Measurements from ENCODE around the gene CTNNA3.

The CTNNA3 gene

DNA sequence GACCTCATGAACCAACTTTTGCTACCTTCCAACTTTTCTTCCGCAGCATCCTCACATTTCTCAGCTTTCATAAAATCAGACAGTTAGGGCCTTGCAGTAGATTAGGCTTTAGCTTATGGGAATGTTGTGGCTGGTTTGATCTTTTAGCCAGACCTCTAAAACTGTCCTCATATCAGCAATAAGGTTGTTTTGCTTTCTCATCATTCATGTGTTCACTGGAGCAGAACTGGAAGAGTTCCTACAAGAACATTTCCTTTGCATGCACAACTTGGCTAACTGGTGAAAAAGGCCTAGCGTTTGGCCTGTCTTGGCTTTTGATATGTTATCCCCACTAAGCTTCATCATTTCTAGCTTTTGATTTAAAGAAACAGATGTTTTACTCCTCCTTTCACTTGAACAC lies 900.1 kb downstream of the CTNNA3 start:
- no peak for DNase-seq

DNA sequence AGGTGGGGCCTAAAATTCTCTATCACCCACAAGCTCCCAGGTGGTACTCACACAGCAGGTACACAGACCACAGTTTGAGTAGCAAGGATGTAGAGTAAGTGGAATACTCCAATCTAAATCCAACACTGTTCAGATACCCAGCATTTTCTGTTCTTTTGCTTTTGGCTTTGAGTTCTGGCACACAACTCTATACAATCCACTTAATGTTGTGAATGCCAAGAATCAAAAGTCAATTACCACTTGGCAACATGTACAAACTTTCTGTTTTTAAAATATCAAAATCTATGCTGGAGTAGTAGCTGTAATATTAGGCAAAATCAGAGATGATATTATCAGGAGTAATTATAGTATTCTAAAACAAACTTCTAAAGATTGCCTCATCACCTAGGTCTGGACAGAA lies 903.6 kb downstream of the CTNNA3 start:
- no peak for DNase-seq

DNA sequence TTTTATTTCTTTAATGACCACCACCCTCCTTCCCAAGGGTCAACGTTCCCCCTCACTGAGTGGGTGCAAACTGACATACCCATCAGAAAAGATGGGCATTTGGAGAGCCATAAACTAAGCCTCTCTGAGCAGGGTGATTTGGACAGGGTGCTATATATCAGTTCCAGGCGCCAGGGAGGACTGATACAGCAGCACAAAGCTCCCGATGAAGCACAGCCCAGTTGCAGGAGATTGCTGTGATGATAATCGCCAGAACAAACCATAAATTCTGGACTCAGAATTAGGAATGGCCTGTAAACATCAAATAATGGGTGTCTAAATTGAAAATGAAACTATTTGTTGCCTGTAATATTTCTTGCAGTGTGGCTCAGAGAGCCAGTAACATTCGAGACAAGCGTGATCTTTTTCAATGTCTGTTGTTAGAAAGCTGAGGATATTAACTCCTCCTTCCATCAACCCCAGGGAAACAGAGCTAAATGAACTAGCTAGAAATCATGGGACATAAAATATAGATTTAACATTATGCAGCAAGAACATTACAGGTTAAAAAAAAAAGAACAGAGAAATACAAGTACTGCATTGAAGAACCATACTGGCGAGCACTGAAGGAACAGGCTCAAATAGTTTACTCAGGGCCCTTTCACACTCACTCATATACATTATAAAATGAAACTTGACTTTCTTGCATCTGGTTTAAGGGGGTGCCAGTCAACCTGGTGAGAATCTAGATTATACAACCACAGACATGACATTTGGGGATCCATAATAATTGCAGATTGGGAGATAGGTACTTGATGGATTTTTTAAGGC lies 907.6 kb downstream of the CTNNA3 start:
- no peak for DNase-seq

DNA sequence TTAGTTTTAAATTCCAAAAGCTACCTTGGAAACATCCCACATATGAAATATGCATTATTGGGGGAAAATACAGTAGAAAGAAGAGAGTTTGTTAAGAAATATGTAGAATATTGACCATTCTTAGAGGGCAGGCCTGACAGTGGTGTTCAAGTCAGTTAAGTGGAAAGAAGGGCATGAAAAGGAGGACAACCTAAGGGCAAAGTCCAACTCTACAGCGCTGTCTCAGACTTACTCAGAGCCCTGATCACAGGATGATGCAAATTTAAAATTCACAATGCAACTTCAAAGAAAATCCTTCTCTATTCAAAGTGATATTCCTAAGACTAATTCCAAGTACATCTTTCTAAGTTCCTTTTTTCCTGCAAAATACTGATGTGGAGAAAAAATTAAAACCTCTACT lies 909.3 kb downstream of the CTNNA3 start:
- DNase-seq = no peak

DNA sequence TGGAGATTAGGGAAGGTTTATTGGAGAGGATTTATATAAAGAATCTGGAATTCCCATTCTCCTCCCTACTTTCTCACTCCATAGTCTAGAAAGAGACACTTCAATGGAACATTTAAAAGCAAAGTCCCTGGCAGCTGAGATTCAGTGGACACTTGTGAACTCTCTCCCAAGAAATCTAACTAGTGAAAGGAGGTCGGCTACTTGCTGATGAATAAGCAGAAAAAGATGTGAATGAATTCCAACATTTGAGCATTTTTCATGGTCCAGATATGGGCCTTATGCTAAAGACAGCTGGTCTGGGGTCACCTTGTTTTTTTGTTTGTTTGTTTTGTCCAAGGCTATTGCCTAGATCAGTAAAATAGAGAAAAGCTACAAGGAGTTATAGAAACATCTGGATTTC lies 911.2 kb downstream of the CTNNA3 start:
- no peak for DNase-seq

DNA sequence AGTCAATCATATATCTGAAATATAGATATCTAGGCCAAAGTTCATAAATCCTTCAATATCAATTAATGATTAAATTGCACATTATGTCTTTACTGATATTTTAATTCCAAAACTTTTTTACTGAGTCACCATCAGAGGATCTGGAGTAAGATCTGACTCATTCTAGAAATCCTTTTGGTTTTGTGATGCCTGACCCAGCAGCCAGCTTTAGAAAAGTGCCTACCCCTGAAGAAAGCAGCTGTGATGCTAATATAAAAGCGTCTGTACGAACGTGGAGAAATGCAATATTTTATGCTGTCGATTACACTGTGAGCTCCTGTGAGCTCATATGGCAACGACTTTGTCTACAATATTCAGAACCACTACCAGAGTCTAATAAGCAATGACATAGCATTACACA lies 912.7 kb downstream of the CTNNA3 start:
- DNase-seq = no peak

DNA sequence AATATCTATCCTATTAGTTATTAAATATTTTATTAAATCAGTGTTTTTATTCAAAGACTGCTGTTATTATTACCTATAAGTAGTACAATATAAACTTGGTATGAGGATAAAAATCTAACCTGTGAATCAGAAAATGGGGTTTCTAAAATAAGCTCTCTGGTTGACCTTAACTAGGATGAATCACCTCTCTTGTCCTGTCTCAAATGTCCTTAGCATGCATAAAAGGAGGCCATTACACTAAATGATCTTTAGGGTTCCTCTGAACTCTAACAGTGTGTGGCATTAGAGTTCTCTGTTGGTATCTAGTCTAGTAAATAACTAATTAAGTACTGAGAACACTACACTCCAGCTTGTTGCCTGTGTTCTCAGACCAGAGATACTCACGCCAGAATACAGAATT lies 913.2 kb downstream of the CTNNA3 start:
- DNase-seq = no peak

DNA sequence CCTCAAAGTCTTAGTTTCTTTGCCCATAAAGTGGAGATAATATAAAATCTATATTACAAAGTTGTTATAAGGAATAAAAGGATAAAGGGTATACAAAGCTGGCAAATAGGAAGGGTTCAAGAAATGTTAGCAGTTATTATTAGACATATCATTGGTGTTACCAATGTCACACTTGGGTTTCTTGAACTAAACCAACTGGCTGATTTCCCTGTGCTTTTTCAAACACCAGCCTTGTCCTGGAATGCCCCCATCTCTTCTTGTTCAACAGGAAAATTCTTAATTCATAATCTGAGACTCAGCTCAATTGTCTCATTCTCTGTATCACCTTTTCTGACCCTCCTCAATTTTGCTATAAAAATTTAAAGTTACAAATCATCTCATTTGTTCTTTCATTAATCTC lies 913.9 kb downstream of the CTNNA3 start:
- no peak for DNase-seq

DNA sequence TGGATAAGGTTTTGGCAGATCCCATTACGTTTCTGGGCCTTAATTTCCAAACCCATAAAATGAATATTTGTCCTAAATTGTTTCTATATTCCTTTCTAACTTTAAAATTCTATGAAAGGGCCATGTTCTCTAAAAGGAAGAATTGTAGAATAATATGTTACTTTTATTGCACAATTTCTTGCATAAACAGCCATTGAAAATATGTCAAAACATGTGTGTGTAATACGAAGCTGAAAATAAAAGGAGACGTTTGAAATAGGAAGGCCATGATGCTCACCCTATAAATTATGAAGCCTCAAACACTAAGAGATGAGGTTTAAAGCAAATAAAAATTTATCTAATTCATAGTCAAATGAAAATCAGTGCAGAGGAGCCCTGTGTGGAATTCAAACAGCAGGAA lies 915.2 kb downstream of the CTNNA3 start:
- no peak for DNase-seq

DNA sequence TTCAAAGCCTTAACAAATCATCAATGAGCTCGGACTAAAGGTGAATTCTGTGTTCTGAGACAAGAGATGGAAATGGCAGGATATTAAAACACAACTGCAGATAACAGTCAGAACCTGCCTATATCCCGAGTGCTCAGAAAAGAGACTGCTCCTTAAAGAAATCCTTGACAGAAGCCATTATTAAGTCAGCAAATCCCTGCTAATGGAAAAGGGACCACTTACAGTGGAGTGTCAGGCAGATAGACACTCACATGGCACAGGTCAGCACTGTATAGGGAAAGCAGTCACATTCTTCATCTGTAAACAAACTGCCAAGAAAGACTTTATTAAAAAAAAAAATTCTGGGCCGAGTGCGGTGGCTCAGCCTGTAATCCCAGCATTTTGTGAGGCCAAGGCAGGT lies 917.6 kb downstream of the CTNNA3 start:
- DNase-seq = no peak

DNA sequence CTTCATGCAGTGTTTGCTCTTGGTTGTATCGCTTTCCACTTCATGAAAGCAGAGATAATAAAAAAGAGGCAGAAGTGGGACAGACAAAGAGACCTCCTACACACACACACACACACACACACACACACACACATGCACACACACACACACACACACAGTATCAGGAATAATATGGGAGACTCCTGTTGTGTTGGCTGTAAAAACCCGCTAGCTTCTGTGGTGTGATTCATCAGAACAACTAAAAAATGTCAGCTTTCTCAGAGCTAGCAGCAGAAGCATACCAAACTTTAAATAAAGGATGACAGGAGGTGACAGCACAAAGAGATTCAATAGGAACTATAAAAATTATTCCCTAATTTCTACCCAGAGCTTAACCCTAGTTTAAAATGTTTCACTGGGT lies 918.3 kb downstream of the CTNNA3 start:
- no peak for DNase-seq

DNA sequence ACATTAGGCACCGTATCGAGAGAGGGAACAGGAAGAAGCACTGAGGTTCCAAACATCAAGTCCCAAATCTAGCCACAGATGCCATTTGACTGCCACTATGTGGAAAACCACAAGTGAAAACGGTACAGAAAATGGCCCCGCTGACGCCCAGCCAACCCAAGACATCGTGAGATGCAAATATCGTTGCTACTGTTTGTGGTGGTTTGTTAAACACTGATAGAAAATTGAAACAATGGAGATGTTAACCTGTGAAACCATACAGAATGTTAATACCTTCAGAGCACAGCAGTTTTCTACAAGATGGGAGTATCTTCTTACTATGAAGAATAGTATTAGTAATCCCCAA lies 922.5 kb downstream of the CTNNA3 start:
- no peak for DNase-seq

DNA sequence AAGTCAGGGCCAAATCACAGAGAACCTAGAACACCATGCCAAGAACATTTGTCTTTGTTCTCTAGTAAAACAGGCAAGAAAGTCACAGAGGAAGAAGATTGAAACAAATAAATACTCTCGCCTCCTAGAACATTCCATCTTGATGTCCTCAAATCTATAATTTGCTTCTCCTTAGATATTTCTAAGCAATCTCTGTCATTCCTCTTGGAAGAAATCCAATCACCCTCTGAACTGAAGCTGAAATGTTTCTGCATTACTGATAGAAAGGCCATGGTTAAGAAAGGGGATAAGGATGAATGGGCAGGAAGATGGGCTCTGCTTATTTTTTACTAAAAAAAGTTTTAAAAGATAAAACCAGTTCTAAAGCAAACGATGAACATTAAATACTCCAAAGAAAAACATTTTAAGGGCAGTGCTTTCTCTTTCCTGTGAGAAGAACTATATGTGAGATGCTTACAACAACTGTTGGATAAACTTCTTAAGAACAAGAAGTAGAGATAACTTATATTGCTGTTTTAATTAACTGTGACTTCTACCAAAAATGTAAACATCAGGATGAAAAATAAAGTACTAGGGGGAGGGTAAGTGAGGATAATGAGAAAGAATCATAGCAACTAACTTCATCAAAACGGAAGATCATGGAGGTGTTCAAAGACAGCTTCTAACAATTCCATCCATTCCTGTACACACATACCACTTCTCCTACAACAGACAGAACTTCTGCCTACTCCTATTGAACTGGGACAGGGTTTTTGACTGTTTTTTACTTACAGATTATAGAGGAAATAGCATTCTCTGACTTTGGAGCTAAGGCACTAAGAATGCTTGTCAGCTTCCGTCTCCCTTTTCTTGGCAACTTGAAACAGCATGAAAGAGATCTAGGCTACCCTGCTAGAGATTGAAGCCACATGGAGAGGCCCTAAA lies 923.2 kb downstream of the CTNNA3 start:
- DNase-seq = no peak

DNA sequence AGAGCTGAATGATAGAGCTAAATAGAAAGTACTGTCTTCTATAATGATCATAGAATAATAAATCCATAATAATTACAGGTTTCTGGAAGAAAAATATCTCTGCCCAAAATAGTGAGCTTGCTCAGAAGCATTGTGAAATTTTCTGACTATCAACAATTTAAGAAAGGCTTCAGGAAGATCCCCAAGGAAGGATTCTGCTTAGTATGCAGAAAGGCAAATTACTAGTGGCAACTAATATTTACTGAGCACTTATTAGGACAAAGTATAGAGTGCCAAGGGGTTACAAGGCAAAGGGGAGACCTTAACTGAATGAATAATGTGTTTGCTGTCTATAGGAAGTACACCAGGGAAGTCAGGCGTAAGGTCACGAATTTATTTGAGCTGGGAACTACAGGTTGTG lies 928.3 kb downstream of the CTNNA3 start:
- no peak for DNase-seq

DNA sequence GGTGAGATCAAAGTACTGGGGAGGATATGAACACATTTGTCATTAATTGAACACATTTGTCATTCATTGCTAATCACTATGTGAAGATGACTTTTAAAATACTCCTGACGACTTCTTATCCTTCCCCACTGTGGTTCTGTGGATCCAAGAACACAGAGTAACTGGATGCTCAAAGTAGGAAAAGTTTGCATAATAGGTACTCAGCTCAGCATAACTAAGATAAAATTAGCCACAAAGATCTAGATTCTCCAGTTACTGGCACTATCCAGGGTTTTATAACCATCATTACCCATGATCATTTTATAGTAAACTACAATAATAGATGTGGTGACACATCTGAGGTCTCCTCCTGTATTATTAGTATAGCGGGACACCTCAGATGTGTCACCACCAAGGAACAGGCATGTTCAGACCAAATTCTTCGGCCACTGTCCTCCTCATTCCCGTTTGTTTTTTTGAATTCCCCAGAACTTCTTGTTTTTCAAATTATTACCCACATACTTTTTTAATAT lies 933.7 kb downstream of the CTNNA3 start:
- DNase-seq = no peak

DNA sequence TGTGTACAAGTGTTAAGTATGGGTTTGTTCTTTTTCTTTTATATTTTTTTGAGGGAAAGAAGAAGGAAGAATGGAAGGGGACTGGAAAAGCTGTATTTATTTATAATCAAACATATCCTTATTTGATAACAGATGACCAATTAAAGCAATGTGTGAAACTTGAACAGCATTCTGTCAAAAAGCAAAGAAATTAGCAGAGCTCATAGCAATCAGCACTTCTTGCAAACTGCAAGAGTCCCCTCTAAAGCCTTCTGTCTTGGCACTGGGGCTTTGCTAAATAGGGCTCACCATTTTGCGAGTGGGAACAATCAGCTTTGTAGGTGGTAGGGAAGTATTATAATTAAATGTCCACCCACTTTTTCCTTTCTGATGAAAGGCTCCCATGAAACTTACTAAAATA lies 935.1 kb downstream of the CTNNA3 start:
- no peak for DNase-seq

DNA sequence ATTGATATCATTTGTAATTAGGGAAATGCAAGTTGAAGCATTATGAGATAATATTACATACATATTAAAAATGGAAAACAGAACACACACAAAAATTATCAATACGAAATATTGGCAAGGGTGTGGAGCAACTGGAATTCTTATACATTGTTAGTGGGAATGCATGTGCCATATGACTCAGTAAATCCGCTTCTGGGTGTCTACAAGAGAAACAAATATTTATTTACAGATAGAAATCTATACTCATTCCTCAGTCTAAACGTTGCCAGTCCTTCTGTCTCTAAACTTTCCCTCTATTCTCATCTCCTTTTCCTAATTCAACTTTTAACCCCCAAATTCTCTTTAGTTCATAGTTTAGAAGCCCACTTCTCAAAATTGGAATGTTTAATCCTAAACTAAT lies 940.5 kb downstream of the CTNNA3 start:
- no peak for DNase-seq

DNA sequence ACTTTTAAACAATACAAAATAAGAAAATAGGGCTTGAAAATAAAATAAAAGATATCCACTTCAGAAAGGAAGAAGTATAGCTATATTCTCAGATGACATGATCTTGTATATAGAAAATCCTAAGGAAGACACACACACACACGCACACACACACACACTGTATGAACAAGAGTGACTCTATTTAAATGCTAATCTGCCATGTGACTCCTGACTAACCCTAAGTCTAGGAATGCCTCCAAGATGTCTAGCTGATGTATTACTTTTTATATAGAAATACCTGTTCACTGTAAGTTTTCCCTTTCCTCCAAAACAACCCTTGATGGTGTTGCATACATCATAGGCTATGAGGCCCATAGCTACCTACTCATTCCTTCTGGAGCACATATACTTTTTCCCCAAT lies 943.3 kb downstream of the CTNNA3 start:
- DNase-seq = no peak

DNA sequence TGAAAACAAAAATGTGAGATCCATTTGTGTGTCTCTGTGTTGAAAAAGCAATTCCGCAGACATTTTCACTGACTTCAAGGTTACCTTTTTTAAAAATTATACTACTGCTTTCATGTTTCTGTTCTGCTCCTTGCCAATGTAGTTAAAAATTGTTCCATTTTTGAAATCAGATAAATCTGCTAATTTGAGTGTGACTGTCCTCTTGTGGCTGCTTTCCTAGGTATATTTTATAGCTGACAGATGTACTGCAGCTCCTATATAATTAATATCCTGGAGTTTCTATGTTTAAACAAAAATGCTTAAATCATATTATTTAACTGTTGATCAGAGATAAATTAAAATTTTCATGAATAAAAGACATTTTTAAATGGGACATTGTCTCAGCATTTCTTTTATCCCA lies 947.8 kb downstream of the CTNNA3 start:
- DNase-seq = no peak

DNA sequence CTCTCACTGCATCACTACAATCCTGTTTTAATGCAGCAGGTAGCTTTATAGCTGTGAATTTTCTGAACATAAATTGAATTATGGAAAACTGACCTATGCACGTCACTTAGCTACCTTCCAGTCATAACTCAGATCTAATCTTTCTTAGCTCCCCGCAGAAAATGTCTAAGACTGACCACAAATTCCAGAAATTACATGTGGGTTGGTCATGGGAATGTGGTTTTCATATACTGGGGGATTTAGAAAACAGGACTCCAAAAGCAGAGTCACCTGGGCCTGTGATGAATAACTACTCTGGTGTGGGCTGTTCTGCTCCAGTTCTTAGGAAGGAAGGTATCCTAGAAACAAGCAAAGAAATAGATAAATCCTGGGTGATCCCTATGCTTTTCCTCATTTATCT lies 948.5 kb downstream of the CTNNA3 start:
- no peak for DNase-seq

DNA sequence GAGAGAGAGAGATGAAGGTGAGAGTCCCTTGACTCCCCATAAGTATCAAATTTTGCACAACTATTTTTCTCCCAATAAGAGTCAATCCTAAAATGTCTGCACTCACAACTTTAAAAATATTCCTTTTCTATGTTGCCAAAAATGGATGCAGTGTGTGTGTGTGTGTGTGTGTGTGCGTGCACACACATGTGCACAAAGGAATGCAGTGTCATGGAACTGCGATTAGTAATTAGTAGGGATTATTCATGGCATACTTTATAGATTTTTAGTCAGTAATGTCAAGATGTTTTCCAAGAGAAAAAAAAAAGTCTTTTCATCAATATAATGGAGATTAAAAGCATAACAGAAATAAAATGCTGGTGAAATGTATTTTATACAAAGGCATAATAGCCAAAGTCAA lies 949.3 kb downstream of the CTNNA3 start:
- no peak for DNase-seq

DNA sequence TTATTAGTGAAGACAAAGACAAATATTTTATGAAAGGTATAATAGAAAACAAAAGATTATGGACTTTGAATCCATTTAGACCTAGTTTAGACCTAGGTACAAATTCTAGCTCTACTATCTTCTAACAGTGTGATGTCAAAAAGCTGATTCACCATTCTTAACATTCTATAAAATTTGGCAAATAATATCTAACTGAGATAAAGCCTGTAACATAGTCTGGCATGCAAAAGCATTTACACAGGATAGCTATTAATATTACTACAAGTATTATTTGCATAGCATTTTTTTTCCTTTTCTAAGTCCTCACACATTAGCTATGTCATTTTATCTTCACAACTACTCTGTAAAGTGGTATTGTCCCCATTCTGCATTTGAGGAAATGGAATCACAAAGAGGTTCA lies 949.7 kb downstream of the CTNNA3 start:
- no peak for DNase-seq

DNA sequence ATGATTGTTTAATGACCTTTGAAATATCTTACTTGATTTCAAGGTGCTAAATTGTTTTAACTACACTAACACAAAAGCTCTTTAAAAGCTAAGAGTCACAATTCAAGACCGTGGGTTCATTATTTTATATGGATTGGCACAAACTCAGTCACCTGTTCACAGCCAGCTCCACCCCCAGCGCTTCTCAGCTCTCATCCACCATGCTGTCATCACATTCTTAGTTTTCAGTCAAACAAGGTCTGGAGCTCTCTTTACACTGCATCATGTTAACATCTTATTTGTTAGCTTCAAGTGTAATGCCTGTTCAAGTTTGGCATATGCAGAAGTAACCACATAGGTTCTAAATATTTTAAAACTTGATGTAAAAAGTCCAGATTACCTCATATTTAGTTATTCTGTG lies 951.1 kb downstream of the CTNNA3 start:
- DNase-seq = no peak

DNA sequence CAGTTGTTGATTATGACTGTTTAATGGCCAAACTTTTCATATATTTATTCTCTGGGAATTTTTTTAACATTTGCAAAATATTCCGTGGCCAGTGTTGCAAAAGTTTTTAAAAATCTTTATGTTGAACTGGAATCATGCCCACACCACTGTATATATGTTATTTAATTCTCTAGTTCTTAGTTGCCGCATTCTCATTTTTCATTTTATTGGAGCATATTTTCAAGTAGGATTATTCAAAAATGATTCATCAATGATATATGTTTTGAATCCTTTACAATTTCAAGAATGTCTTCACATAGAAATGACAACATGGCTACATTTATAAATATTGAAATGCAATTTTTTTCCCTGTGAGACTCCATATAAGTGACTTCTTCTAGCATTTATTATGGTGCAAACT lies 958.8 kb downstream of the CTNNA3 start:
- no peak for DNase-seq

Measured in activated CD4-positive, CD25-positive, alpha-beta regulatory T cell treated with anti-CD3 and anti-CD28 coated beads, Interleukin-2, amount 50 U/mL, for 72 hours (primary cell).